H9 (cell line): ENCODE data around the gene EIF3M. TPM values are rescaled to one million over a fixed set of nuclear protein-coding genes. Genes with fewer than 3 reads are reported as not detected.

Experiments
- DNase-seq: peaks from one replicate; pipeline ENCODE4 v3.0.0-alpha.2; 2017
- H2AFZ ChIP-seq: one replicate; pipeline ENCODE4 v1.6.1; 2013; ENCODE audit warnings: mild to moderate bottlenecking, low read length, control low read depth, moderate library complexity
- H2AK5ac ChIP-seq: 2 replicates; pipeline ENCODE4 v1.6.1; 2013; ENCODE audit warnings: low read length, control low read depth, mixed read lengths; ENCODE audit not compliant: insufficient read length
- H2BK120ac ChIP-seq: one replicate; pipeline ENCODE4 v1.6.1; 2013; ENCODE audit warnings: low read depth, mild to moderate bottlenecking, low read length, control low read depth, inconsistent platforms; ENCODE audit not compliant: poor library complexity, severe bottlenecking
- H2BK12ac ChIP-seq: 2 replicates; pipeline ENCODE4 v1.6.1; 2013; ENCODE audit warnings: low read length, control low read depth, mixed read lengths, low read depth; ENCODE audit not compliant: insufficient read length
- H2BK15ac ChIP-seq: 2 replicates; pipeline ENCODE4 v1.6.1; 2013; ENCODE audit warnings: low read depth, low read length, control low read depth
- H2BK20ac ChIP-seq: one replicate; pipeline ENCODE4 v1.6.1; 2013; ENCODE audit warnings: low read depth, mild to moderate bottlenecking, low read length, control low read depth, inconsistent platforms; ENCODE audit not compliant: poor library complexity, severe bottlenecking
- H2BK5ac ChIP-seq: 2 replicates; pipeline ENCODE4 v1.6.1; 2013; ENCODE audit warnings: low read length, control low read depth, mixed read lengths; ENCODE audit not compliant: insufficient read length
- H3K14ac ChIP-seq: 2 replicates; pipeline ENCODE4 v1.6.1; 2013; ENCODE audit warnings: low read length, control low read depth; ENCODE audit not compliant: insufficient read depth
- H3K18ac ChIP-seq: 2 replicates; pipeline ENCODE4 v1.6.1; 2013; ENCODE audit warnings: low read depth, mild to moderate bottlenecking, mixed read lengths, low read length, control low read depth; ENCODE audit not compliant: insufficient read length
- H3K23ac ChIP-seq: 2 replicates; pipeline ENCODE4 v1.6.1; 2013; ENCODE audit warnings: low read length, control low read depth, mixed read lengths, low read depth; ENCODE audit not compliant: insufficient read length
- H3K23me2 ChIP-seq: 2 replicates; pipeline ENCODE4 v1.6.1; 2013; ENCODE audit warnings: low read depth, mild to moderate bottlenecking, mixed read lengths, low read length, control low read depth; ENCODE audit not compliant: insufficient read length, poor library complexity, severe bottlenecking
- H3K27ac ChIP-seq: 2 replicates; pipeline ENCODE4 v1.5.1; 2013; ENCODE audit warnings: low read length, control low read depth, mixed read lengths, low read depth; ENCODE audit not compliant: insufficient read length
- H3K27me3 ChIP-seq: 2 replicates; pipeline ENCODE4 v1.6.1; 2013; ENCODE audit warnings: low read length, control low read depth, inconsistent platforms; ENCODE audit not compliant: insufficient read depth
- H3K4ac ChIP-seq: 2 replicates; pipeline ENCODE4 v1.6.1; 2013; ENCODE audit warnings: low read depth, mild to moderate bottlenecking, control low read depth, inconsistent platforms, low read length, moderate library complexity
- H3K4me1 ChIP-seq: 2 replicates; pipeline ENCODE4 v1.6.1; 2013; ENCODE audit warnings: low read length, control low read depth, inconsistent platforms; ENCODE audit not compliant: insufficient read depth
- H3K4me2 ChIP-seq: 2 replicates; pipeline ENCODE4 v1.6.1; 2013; ENCODE audit warnings: low read length, control low read depth, mixed read lengths; ENCODE audit not compliant: insufficient read length, insufficient read depth
- H3K56ac ChIP-seq: 2 replicates; pipeline ENCODE4 v1.6.1; 2013; ENCODE audit warnings: low read depth, mild to moderate bottlenecking, mixed read lengths, low read length, control low read depth; ENCODE audit not compliant: insufficient read length
- H3K79me1 ChIP-seq: 2 replicates; pipeline ENCODE4 v1.6.1; 2013; ENCODE audit warnings: low read depth, mild to moderate bottlenecking, moderate library complexity, low read length, control low read depth, inconsistent platforms; ENCODE audit not compliant: insufficient read depth, poor library complexity, severe bottlenecking
- H3K79me2 ChIP-seq: 2 replicates; pipeline ENCODE4 v1.6.1; 2013; ENCODE audit warnings: low read length, control low read depth, inconsistent platforms; ENCODE audit not compliant: insufficient read depth
- H3K9ac ChIP-seq: 2 replicates; pipeline ENCODE4 v1.6.1; 2013; ENCODE audit warnings: low read length, control low read depth, mixed read lengths; ENCODE audit not compliant: insufficient read length; ENCODE audit errors: extremely low read depth
- H3K9me3 ChIP-seq: one replicate; pipeline ENCODE4 v1.6.1; 2013; ENCODE audit warnings: low read depth, low read length, inconsistent platforms; ENCODE audit not compliant: control insufficient read depth
- H3T11ph ChIP-seq: one replicate; pipeline ENCODE4 v1.6.1; 2013; ENCODE audit warnings: mild to moderate bottlenecking, low read length, control low read depth, inconsistent platforms
- H4K20me1 ChIP-seq: one replicate; pipeline ENCODE4 v1.6.1; 2013; ENCODE audit not compliant: control insufficient read depth, insufficient read length, insufficient read depth
- H4K5ac ChIP-seq: 2 replicates; pipeline ENCODE4 v1.6.1; 2013; ENCODE audit warnings: low read depth, mild to moderate bottlenecking, mixed read lengths, low read length, control low read depth; ENCODE audit not compliant: insufficient read length
- H4K8ac ChIP-seq: replicated peaks from 2 replicates; pipeline ENCODE4 v1.6.1; 2013; ENCODE audit warnings: low read length, control low read depth, mixed read lengths, low read depth; ENCODE audit not compliant: insufficient read length
- H4K91ac ChIP-seq: 2 replicates; pipeline ENCODE4 v1.6.1; 2013; ENCODE audit warnings: low read depth, mild to moderate bottlenecking, moderate library complexity, mixed read lengths, low read length, control low read depth; ENCODE audit not compliant: insufficient read length
- H3K27ac Mint-ChIP-seq, 3 experiments: 2 replicates in 2 of 3; 3 replicates in 1 of 3; pipeline ENCODE4 v1.8.0; 2020 to 2021; ENCODE audit warnings: mixed read lengths in 3 of 3, mild to moderate bottlenecking in 1 of 3, moderate library complexity in 1 of 3
- H3K27me3 Mint-ChIP-seq: 2 replicates; pipeline ENCODE4 v1.8.0; 2021; ENCODE audit warnings: low read depth, mild to moderate bottlenecking, moderate library complexity, mixed read lengths
- H3K36me3 Mint-ChIP-seq, 3 experiments: 2 replicates in 2 of 3; 3 replicates in 1 of 3; pipeline ENCODE4 v1.8.0; 2020 to 2021; ENCODE audit warnings: low read depth in 3 of 3, mixed read lengths in 3 of 3; ENCODE audit not compliant: insufficient read depth in 1 of 3
- H3K4me1 Mint-ChIP-seq, 2 experiments: 2 replicates each; pipeline ENCODE4 v1.8.0; 2020; ENCODE audit warnings: mixed read lengths in 2 of 2
- H3K4me3 Mint-ChIP-seq, 2 experiments: 2 replicates in 1 of 2; 3 replicates in 1 of 2; pipeline ENCODE4 v1.8.0; 2020 to 2021; ENCODE audit warnings: mild to moderate bottlenecking in 2 of 2, mixed read lengths in 2 of 2, moderate library complexity in 1 of 2
- H3K9me3 Mint-ChIP-seq, 2 experiments: 2 replicates in 1 of 2; 3 replicates in 1 of 2; pipeline ENCODE4 v1.8.0; 2020; ENCODE audit warnings: mild to moderate bottlenecking in 2 of 2, mixed read lengths in 2 of 2, moderate library complexity in 1 of 2
- CTCF ChIP-seq: fragments of 200-600 bp; sonication (generic); conservative IDR thresholded peaks from 3 replicates; pipeline ENCODE4 v1.8.0; 2021; ENCODE audit warnings: antibody characterized with exemption, mild to moderate bottlenecking
- WGBS: extraction: QIAGEN DNeasy Blood & Tissue Kit; methylation state at CpG from one replicate; pipeline ENCODE4 v1.1.7; 2013; ENCODE audit warnings: missing lambda C conversion rate, low lambda C conversion rate, mixed read lengths; ENCODE audit not compliant: insufficient read length; ENCODE audit errors: extremely low coverage; 5-methylcytosine and 5-hydroxymethylcytosine counted together
- total RNA-seq: library from RNA; stranded (reverse); gene quantifications from 2 replicates; pipeline ENCODE4 v1.2.1, GENCODE V29; 2021

The EIF3M gene
- total RNA-seq, 1 experiment from 2014 or later: 365 TPM

DNA sequence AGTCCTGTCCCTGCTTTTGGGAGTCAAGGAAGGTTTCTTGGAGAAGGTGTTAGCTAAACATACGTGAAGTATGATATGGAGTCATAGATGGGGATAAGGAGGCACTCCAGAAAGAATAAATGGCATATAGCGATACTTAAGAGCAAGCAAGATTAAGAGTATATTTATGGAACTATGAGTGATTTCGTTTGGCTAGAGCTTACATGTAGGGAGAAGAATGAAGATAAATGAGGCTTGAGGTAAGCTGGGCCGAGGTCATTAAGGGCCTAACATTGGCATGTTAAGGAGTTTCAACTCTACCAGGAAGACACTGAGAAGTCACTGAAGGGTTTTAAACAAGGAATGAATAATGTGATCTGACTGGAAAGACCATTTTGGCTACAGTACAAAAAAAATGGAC, 33.3 kb downstream of the EIF3M start:
- Histone ChIP-seq H2AFZ (no peak overlapping the region), H2AK5ac (no peak overlapping the region), H3K4me1 (no peaks in the 10 kb centered on the region), H2BK120ac (no peak overlapping the region), H4K20me1 (no peaks in the 10 kb centered on the region), H4K8ac (no peak overlapping the region), H3K79me2 (no peaks in the 10 kb centered on the region), H4K91ac (no peak overlapping the region), H3K18ac (no peak overlapping the region), H2BK15ac (no peak overlapping the region), H2BK20ac (no peak overlapping the region), H3K56ac (no peak overlapping the region), H3K9me3 (no peaks in the 10 kb centered on the region), H3T11ph (no peak overlapping the region), H4K5ac (no peak overlapping the region), H3K4me2 (no peak overlapping the region), H3K23me2 (no peaks in the 10 kb centered on the region), H3K14ac (no peak overlapping the region), H3K9ac (no peak overlapping the region), H3K23ac (no peak overlapping the region), H3K4ac (no peak overlapping the region), H3K79me1 (no peaks in the 10 kb centered on the region), H3K27me3 (no peaks in the 10 kb centered on the region), H3K27ac (no peak overlapping the region), H2BK12ac (no peak overlapping the region), H2BK5ac (no peak overlapping the region)
- peaks cover 0 to 3% of the 10 kb centered on the region in 2 experiments; a peak in 1 of 5 replicates for H3K9me3 Mint-ChIP-seq
- no peak for TF ChIP-seq CTCF
- H3K27me3 Mint-ChIP-seq: no peaks in the 10 kb centered on the region; the same call in 1 of the 2 replicates
- H3K4me3 Mint-ChIP-seq: no peak overlapping the region
- WGBS: no CpG with 5 or more reads among the region's 4 CpGs
- no peaks in the 10 kb centered on the region; a peak in 3 of 7 replicates for H3K36me3 Mint-ChIP-seq
- H3K27ac Mint-ChIP-seq: no peak overlapping the region
- H3K4me1 Mint-ChIP-seq: peaks cover 3 to 4% of the 10 kb centered on the region in 2 experiments
- no peak for DNase-seq
